ENCODE data around the gene CASP12. TPM values are rescaled to one million over a fixed set of nuclear protein-coding genes. Genes with fewer than 3 reads are reported as not detected.

Gene CASP12
- total and polyA plus RNA-seq, 5 donors, result 0.23 to 0.45 (median 0.25) TPM; not detected in 1

GRCh38 chr11:104917271-104918112 is 19.2 kb upstream of the CASP12 start:
- H3K27ac ChIP-seq (ENCODE audit: low read length), result no peak overlapping the region
- intact Hi-C loops (cut with DNase I), result no loop called here
- DNase-seq, result no peak
- H3K4me3 ChIP-seq (ENCODE audit: low read length), result peak overlapping the region; percentile 91
- no peaks in the 10 kb centered on the region for H3K27me3 ChIP-seq (ENCODE audit: control insufficient read depth, insufficient read depth)
- 18% methylated on average over 4 of the region's 4 CpGs for WGBS
- peak; percentile 40 to 41 for ATAC-seq
- no peaks in the 10 kb centered on the region for H3K4me1 ChIP-seq (ENCODE audit: control insufficient read depth, insufficient read depth, low read length)
- H3K9me3 ChIP-seq (ENCODE audit: control insufficient read depth, low read length), result no peaks in the 10 kb centered on the region

GRCh38 chr11:104916442-104916841 is 18.2 kb upstream of the CASP12 start:
- intact Hi-C loops (cut with DNase I), result no loop called here
- no peaks in the 10 kb centered on the region for H3K27me3 ChIP-seq (ENCODE audit: control insufficient read depth, insufficient read depth)
- ATAC-seq (no peak), DNase-seq (no peak)
- H3K4me1 ChIP-seq (ENCODE audit: control insufficient read depth, insufficient read depth, low read length), result no peaks in the 10 kb centered on the region
- H3K27ac ChIP-seq (ENCODE audit: low read length), result no peak overlapping the region
- H3K9me3 ChIP-seq (ENCODE audit: control insufficient read depth, low read length), result no peaks in the 10 kb centered on the region
- peak overlapping the region; percentile 91 for H3K4me3 ChIP-seq (ENCODE audit: low read length)

DNA sequence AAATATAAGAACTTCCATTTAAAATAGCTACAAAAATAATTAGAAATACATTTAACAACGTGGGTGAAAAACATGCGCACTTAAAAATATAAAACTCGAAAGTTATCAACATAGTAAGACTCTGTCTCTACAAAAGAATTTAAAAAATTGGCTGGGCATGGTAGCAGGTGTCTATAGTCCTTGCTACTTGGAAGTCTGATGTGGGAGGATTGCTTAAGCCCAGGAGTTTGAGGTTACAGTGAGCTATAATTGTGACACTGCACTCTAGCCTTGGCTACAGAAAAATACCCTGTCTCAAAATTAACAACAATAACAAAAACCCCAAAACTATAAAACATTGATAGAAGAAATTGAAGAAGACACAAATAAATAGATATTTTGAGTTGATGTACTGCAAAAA is 13.8 kb upstream of the CASP12 start:
- 94% methylated on average over 3 of the region's 3 CpGs for whole genome bisulfite sequencing
- Histone ChIP-seq H3K27ac (ENCODE audit: low read length) (no peak overlapping the region), H3K27me3 (ENCODE audit: control insufficient read depth, insufficient read depth) (no peaks in the 10 kb centered on the region), H3K9me3 (ENCODE audit: control insufficient read depth, low read length) (no peaks in the 10 kb centered on the region), H3K4me1 (ENCODE audit: control insufficient read depth, insufficient read depth, low read length) (no peaks in the 10 kb centered on the region), H3K4me3 (ENCODE audit: low read length) (no peak overlapping the region)
- intact Hi-C loops (cut with DNase I), result no loop called here
- DNase-seq (no peak), ATAC-seq (no peak)

DNA sequence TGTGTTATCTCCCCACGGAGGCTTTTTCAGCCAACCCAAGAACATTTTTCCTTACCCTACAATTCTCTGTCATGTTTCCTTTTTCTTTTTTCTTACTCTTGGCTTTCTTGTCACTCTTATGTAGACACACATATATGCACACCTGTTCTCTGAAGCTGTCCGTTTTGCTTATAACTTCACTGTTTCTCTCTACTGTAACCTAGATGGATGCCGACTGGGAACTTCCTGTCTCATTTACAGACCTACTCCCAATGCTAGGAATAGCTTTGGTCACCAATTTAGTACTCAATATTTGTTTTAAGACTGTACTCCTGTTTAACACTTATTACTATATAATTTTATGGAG is 9.9 kb upstream of the CASP12 start:
- H3K9me3 ChIP-seq (ENCODE audit: control insufficient read depth, low read length), result no peaks in the 10 kb centered on the region
- no peaks in the 10 kb centered on the region for H3K4me1 ChIP-seq (ENCODE audit: control insufficient read depth, insufficient read depth, low read length)
- intact Hi-C loops (cut with DNase I), result no loop called here
- H3K27me3 ChIP-seq (ENCODE audit: control insufficient read depth, insufficient read depth), result no peaks in the 10 kb centered on the region
- ATAC-seq (no peak), DNase-seq (no peak)
- no peak overlapping the region for H3K27ac ChIP-seq (ENCODE audit: low read length)
- no peak overlapping the region for H3K4me3 ChIP-seq (ENCODE audit: low read length)
- 89% methylated on average over 3 of the region's 3 CpGs for WGBS

GRCh38 chr11:104907521-104908185 is 9.4 kb upstream of the CASP12 start:
- no peaks in the 10 kb centered on the region for H3K4me1 ChIP-seq (ENCODE audit: control insufficient read depth, insufficient read depth, low read length)
- WGBS, result 81% methylated on average over 7 of the region's 7 CpGs
- intact Hi-C loops (cut with DNase I), result no loop called here
- H3K27me3 ChIP-seq (ENCODE audit: control insufficient read depth, insufficient read depth), result no peaks in the 10 kb centered on the region
- H3K9me3 ChIP-seq (ENCODE audit: control insufficient read depth, low read length), result no peaks in the 10 kb centered on the region
- no peak overlapping the region for H3K27ac ChIP-seq (ENCODE audit: low read length)
- no peak for ATAC-seq
- no peak overlapping the region for H3K4me3 ChIP-seq (ENCODE audit: low read length)
- no peak for DNase-seq

DNA sequence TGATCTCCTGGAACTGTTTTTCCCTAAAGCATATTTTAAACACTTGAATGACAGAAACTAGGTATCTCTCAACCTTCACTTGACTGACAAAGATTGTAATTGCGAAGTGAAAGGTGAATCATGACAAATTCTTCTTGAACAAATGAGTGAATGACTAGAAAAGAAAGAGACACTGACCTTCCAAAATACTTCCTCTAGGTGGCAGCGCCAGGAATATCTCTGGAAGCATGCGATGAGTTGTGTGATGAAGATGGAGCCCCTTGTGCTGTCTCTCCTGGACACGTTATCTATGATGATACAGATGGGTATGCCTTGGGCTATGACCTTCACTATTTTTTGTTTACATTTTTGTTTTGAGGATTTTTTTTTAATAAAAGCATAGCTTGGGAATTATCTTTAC is 7.0 kb upstream of the CASP12 start:
- intact Hi-C loops (cut with DNase I), result no loop called here
- no peak for ATAC-seq

GRCh38 chr11:104899226-104899625 is 966 bp upstream of the CASP12 start:
- Histone ChIP-seq H3K27ac (ENCODE audit: low read length) (no peak overlapping the region), H3K27me3 (ENCODE audit: control insufficient read depth, insufficient read depth) (no peaks in the 10 kb centered on the region), H3K9me3 (ENCODE audit: control insufficient read depth, low read length) (no peaks in the 10 kb centered on the region), H3K4me1 (ENCODE audit: control insufficient read depth, insufficient read depth, low read length) (no peaks in the 10 kb centered on the region), H3K4me3 (ENCODE audit: low read length) (no peak overlapping the region)
- no peak for DNase-seq
- no peak for ATAC-seq
- intact Hi-C loops (cut with DNase I), result no loop called here

More for the DNA sequence above, 7.0 kb upstream of the CASP12 start:
- Histone ChIP-seq H3K27me3 (ENCODE audit: control insufficient read depth, insufficient read depth) (no peaks in the 10 kb centered on the region), H3K4me1 (ENCODE audit: control insufficient read depth, insufficient read depth, low read length) (no peaks in the 10 kb centered on the region), H3K9me3 (ENCODE audit: control insufficient read depth, low read length) (no peaks in the 10 kb centered on the region), H3K27ac (ENCODE audit: low read length) (no peak overlapping the region), H3K4me3 (ENCODE audit: low read length) (no peak overlapping the region)
- 95% methylated on average over 4 of the region's 4 CpGs for WGBS
- DNase-seq, result no peak

DNA sequence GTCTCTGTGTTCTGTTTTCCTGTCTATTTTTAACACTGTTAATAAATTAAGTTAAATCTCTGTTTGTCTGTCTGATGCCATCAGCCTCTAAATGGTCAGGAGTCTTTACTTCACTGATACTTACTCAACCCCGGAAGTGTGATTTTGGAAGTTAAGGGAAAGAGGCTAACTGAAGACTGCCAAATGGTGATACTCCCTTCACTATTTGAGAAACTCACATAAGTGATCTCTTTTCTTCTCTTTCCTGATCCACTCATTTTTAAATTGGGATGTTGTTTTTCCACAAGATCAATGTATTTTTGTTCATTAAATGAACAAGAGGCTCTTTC is 389 bp upstream of the CASP12 start:
- intact Hi-C loops (cut with DNase I), result no loop called here
- ATAC-seq, result peak; percentile 52 to 72

GRCh38 chr11:104895634-104896033 is 2.6 kb downstream of the CASP12 start:
- DNase-seq (no peak), ATAC-seq (peak in 1 of 2 donors; percentile 73)
- no peak overlapping the region for H3K4me3 ChIP-seq (ENCODE audit: low read length)
- 40% methylated on average over 2 of the region's 2 CpGs for WGBS
- no peaks in the 10 kb centered on the region for H3K4me1 ChIP-seq (ENCODE audit: control insufficient read depth, insufficient read depth, low read length)
- H3K27me3 ChIP-seq (ENCODE audit: control insufficient read depth, insufficient read depth), result no peaks in the 10 kb centered on the region
- intact Hi-C loops (cut with DNase I), result no loop called here
- no peaks in the 10 kb centered on the region for H3K9me3 ChIP-seq (ENCODE audit: control insufficient read depth, low read length)
- H3K27ac ChIP-seq (ENCODE audit: low read length), result no peak overlapping the region

More for the DNA sequence above, 389 bp upstream of the CASP12 start:
- no peaks in the 10 kb centered on the region for H3K27me3 ChIP-seq (ENCODE audit: control insufficient read depth, insufficient read depth)
- H3K27ac ChIP-seq (ENCODE audit: low read length), result no peak overlapping the region
- no peaks in the 10 kb centered on the region for H3K4me1 ChIP-seq (ENCODE audit: control insufficient read depth, insufficient read depth, low read length)
- H3K4me3 ChIP-seq (ENCODE audit: low read length), result peak overlapping the region; percentile 63
- no peaks in the 10 kb centered on the region for H3K9me3 ChIP-seq (ENCODE audit: control insufficient read depth, low read length)
- no peak for DNase-seq
- WGBS, result 33% methylated on average over 1 of the region's 1 CpG

DNA sequence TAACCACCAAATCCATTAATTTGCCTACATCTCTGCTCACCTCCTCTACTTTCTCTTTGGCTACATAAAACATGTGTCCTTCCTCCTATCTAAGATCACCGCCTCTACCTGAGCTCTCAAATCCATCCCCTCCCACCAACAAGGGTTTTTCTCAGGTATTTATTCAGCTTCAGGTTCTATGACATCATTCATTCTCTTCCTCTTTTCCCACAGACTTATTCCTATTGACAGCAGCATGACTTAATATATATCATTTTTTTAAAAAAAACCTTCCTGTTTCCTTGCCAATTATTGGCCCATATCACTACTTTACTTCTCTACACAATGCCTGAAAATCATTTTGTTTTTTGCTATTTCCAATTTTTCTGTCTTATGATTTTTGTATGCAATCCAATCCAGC is 4.4 kb downstream of the CASP12 start:
- Histone ChIP-seq H3K27me3 (ENCODE audit: control insufficient read depth, insufficient read depth) (no peaks in the 10 kb centered on the region), H3K9me3 (ENCODE audit: control insufficient read depth, low read length) (no peaks in the 10 kb centered on the region), H3K4me3 (ENCODE audit: low read length) (no peak overlapping the region), H3K4me1 (ENCODE audit: control insufficient read depth, insufficient read depth, low read length) (no peaks in the 10 kb centered on the region), H3K27ac (ENCODE audit: low read length) (no peak overlapping the region)
- ATAC-seq, result no peak
- WGBS, result 96% methylated on average over 1 of the region's 1 CpG
- DNase-seq, result no peak
- intact Hi-C loops (cut with DNase I), result no loop called here

DNA sequence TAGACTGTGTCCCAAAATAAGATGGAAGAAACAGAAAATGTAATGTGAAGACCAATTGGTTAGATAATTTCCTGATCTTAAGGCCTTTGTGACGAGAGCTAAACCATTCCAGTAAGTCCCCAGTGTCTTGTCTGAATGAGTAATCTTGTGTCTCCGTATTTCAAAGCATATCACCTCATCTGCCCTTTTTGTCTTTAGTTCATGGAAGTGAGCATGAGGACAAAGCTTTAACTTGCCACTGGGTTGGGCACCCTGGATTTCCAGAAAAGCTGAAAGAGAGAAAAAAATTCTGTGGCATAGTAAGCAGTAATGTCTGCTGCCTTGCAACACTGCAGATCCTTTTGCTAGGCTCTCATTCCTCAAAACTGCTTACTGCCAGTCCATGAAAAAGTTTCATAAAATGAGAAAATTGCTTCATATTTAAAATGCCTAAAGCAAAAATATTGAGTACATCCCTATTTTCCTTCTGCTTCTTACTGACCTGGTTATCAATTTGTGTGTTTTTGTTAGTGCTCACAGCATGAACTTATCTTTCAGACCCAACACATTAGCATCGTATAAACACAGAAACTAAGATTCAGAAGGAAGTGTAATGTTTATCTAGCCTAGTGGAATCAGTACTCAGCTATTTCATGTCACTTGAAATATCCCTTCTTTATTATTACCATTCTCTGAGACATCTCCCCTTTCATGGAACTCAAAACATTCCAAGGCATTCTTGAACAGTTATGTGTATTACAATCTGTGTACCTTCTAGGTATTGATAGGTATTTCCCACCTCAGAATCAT is 5.3 kb downstream of the CASP12 start:
- DNase-seq (no peak), ATAC-seq (peak in 1 of 2 donors; percentile 60)
- H3K4me3 ChIP-seq (ENCODE audit: low read length), result no peak overlapping the region
- intact Hi-C loops (cut with DNase I), result no loop called here
- no peak overlapping the region for H3K27ac ChIP-seq (ENCODE audit: low read length)
- WGBS, result 36% methylated on average over 3 of the region's 3 CpGs
- H3K4me1 ChIP-seq (ENCODE audit: control insufficient read depth, insufficient read depth, low read length), result no peaks in the 10 kb centered on the region
- no peaks in the 10 kb centered on the region for H3K9me3 ChIP-seq (ENCODE audit: control insufficient read depth, low read length)
- no peaks in the 10 kb centered on the region for H3K27me3 ChIP-seq (ENCODE audit: control insufficient read depth, insufficient read depth)

Measured in right cardiac atrium (tissue), 5 donors.